ENCODE data around the gene NPPA. TPM values are rescaled to one million over a fixed set of nuclear protein-coding genes. Genes with fewer than 3 reads are reported as not detected.
A peak's percentile ranks its signal among the peaks of the same experiment; 100 is the strongest.

Gene NPPA
- polyA plus RNA-seq (2012; rRNA removed): not detected in 2 replicates
- polyA plus RNA-seq (2012; cell fraction: cytosol; rRNA removed): 0.04 TPM in 1 of 2 replicates, not detected in the other
- not detected in 2 replicates for polyA plus RNA-seq (2012; cell fraction: nucleus; rRNA removed)

DNA sequence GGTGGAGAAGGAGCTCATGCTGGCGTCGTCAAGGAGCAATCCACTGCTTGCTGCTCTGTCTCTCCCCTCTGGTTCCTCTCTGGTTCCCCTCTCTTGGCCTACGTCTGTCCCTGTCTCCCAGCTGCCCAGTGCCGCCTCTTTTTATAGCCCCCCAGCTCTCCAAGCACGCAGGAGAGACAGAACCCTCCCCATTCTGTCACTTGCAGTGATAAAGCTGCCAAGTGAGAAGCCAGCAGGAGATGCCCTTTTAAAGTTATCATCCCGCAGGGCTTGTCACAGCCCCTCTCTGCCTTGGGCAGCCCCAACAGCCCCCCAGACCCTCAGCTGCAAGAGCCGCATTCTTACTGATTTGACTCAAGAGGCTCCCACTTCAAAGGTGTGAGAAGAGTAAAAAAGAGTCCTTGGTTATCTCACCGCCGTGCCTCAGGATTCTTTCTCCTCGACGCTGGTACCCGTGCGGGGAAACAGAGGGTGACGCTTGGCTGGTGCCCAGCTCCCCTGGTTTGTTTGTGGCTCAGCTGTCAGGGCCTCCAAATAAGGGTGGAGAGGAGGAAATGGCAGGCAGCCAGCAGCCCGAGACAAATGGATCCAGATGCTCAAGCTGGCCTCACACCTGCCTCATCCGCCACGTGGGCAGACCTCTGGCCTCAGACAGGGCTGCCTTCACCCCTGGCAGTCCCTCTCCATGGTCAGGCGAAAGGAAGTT is at the start of gene NPPA:
TSS of gene NPPA (minus strand) at position 117 of the 706 bp plus-strand sequence. CDS start at position 18, 99 bp downstream.
- CTCF ChIA-PET: interaction anchor here (0.7 to 15.4 kb wide), 8 partner anchors 9 to 154 kb away, joined by 3 to 316 read pairs (median 4); no protein-coding TSS in a partner anchor
- Histone ChIP-seq H3K4me2 (no peak within 1 kb of the TSS), H3K27ac (ENCODE audit: low read depth in 2 of 2, low read length in 1 of 2) (peak within 1 kb of the TSS in 1 of 2 experiments; percentile 92; a peak in 2 of 4 replicates), H3K9me3 (no peaks in the 10 kb centered on the region), H3K4me3 (ENCODE audit: low read depth in 2 of 2, low read length in 1 of 2) (no peak within 1 kb of the TSS), H3K9ac (no peak within 1 kb of the TSS), H3F3A (replicated peaks; ENCODE audit: insufficient read depth) (no peaks in the 10 kb centered on the region), H3K9me2 (no peaks in the 10 kb centered on the region), H2AFZ (ENCODE audit: low read depth) (no peak within 1 kb of the TSS), H4K20me1 (ENCODE audit: insufficient read depth) (peaks cover 6% of the 10 kb centered on the region; the same call in 1 of the 2 replicates), H3K79me2 (ENCODE audit: insufficient read depth) (no peaks in the 10 kb centered on the region), H3K36me3 (replicated peaks in 1 of 2; ENCODE audit: control insufficient read depth in 1 of 2, insufficient read depth in 2 of 2, low read length in 1 of 2) (peaks cover 4 to 12% of the 10 kb centered on the region in 2 experiments), H3K4me1 (ENCODE audit: control insufficient read depth in 1 of 2, insufficient read depth in 2 of 2, low read depth in 1 of 2, low read length in 1 of 2) (peaks cover 0 to 32% of the 10 kb centered on the region in 2 experiments; a peak in 2 of 4 replicates), H3K27me3 (ENCODE audit: insufficient read depth) (no peaks in the 10 kb centered on the region)
- 61% methylated on average over 18 of the region's 18 CpGs for WGBS (ENCODE audit: low lambda C conversion rate)
- peak; percentile 91 for DNase-seq
- POLR2A ChIA-PET: interaction anchor here (1.4 to 4.0 kb wide), 3 partner anchors 15 to 61 kb away, joined by 4 to 29 read pairs (median 15); no protein-coding TSS in a partner anchor
- TF ChIP-seq MXI1 (IDR thresholded peaks at IDR 0.05; ENCODE audit: low read depth, low read length) (peak; percentile 89; the same call in 1 of the 2 replicates), TEAD4 (IDR thresholded peaks at IDR 0.05; ENCODE audit: borderline replicate concordance, insufficient read depth) (no peak), FOSL2 (IDR thresholded peaks at IDR 0.05; ENCODE audit: borderline replicate concordance, low read depth) (no peak), NFIC (IDR thresholded peaks at IDR 0.05; ENCODE audit: borderline replicate concordance) (no peak), RFX5 (IDR thresholded peaks at IDR 0.05; ENCODE audit: low read length) (no peak), RCOR1 (IDR thresholded peaks at IDR 0.05; ENCODE audit: low read length) (peak; percentile 65), ELF1 (IDR thresholded peaks at IDR 0.05) (no peak), RAD21 (IDR thresholded peaks at IDR 0.05; ENCODE audit: low read length) (0 out of 2 replicates have a peak, but pooled peaks have one; percentile 23), JUND (IDR thresholded peaks at IDR 0.05) (no peak), YY1 (IDR thresholded peaks at IDR 0.05; ENCODE audit: low read depth) (no peak), TCF12 (IDR thresholded peaks at IDR 0.05) (peak; percentile 21; the same call in 1 of the 2 replicates), NRF1 (IDR thresholded peaks at IDR 0.05; ENCODE audit: low read depth, low read length) (no peak), SMC3 (IDR thresholded peaks at IDR 0.05; ENCODE audit: low read depth, low read length) (no peak), EZH2phosphoT487 (IDR thresholded peaks at IDR 0.05; ENCODE audit: borderline replicate concordance, low read depth) (no peak), POLR2AphosphoS5 (IDR thresholded peaks at IDR 0.05; ENCODE audit: low read depth, low read length) (no peak), EP300 (IDR thresholded peaks at IDR 0.05; ENCODE audit: borderline replicate concordance in 1 of 2, low read depth in 1 of 2, low read length in 1 of 2) (peak in 1 of 2 experiments; percentile 64; a peak in 2 of 4 replicates), CHD2 (IDR thresholded peaks at IDR 0.05; ENCODE audit: low read length, partially characterized antibody) (peak; percentile 69), FOXJ3 (CRISPR knock-in tag; IDR thresholded peaks at IDR 0.05) (peak; percentile 72; the same call in 1 of the 2 replicates), RXRA (IDR thresholded peaks at IDR 0.05; ENCODE audit: borderline replicate concordance, low read depth) (no peak), GABPA (IDR thresholded peaks at IDR 0.05; ENCODE audit: low read depth) (no peak)
- TF ChIP-seq, protein P1, sequence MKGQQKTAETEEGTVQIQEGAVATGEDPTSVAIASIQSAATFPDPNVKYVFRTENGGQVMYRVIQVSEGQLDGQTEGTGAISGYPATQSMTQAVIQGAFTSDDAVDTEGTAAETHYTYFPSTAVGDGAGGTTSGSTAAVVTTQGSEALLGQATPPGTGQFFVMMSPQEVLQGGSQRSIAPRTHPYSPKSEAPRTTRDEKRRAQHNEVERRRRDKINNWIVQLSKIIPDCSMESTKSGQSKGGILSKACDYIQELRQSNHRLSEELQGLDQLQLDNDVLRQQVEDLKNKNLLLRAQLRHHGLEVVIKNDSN (IDR thresholded peaks at IDR 0.05; ENCODE audit: borderline replicate concordance, low read depth): 0 out of 2 replicates have a peak, but pooled peaks have one; percentile 13
- TF ChIP-seq, protein P2, sequence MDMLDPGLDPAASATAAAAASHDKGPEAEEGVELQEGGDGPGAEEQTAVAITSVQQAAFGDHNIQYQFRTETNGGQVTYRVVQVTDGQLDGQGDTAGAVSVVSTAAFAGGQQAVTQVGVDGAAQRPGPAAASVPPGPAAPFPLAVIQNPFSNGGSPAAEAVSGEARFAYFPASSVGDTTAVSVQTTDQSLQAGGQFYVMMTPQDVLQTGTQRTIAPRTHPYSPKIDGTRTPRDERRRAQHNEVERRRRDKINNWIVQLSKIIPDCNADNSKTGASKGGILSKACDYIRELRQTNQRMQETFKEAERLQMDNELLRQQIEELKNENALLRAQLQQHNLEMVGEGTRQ (IDR thresholded peaks at IDR 0.05; ENCODE audit: borderline replicate concordance, low read depth, low read length): peak; percentile 43; the same call in 1 of the 2 replicates
- TF ChIP-seq, protein P3, sequence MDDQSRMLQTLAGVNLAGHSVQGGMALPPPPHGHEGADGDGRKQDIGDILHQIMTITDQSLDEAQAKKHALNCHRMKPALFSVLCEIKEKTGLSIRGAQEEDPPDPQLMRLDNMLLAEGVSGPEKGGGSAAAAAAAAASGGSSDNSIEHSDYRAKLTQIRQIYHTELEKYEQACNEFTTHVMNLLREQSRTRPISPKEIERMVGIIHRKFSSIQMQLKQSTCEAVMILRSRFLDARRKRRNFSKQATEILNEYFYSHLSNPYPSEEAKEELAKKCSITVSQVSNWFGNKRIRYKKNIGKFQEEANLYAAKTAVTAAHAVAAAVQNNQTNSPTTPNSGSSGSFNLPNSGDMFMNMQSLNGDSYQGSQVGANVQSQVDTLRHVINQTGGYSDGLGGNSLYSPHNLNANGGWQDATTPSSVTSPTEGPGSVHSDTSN (IDR thresholded peaks at IDR 0.05): no peak
- TF ChIP-seq, protein P4, sequence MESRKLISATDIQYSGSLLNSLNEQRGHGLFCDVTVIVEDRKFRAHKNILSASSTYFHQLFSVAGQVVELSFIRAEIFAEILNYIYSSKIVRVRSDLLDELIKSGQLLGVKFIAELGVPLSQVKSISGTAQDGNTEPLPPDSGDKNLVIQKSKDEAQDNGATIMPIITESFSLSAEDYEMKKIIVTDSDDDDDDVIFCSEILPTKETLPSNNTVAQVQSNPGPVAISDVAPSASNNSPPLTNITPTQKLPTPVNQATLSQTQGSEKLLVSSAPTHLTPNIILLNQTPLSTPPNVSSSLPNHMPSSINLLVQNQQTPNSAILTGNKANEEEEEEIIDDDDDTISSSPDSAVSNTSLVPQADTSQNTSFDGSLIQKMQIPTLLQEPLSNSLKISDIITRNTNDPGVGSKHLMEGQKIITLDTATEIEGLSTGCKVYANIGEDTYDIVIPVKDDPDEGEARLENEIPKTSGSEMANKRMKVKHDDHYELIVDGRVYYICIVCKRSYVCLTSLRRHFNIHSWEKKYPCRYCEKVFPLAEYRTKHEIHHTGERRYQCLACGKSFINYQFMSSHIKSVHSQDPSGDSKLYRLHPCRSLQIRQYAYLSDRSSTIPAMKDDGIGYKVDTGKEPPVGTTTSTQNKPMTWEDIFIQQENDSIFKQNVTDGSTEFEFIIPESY (IDR thresholded peaks at IDR 0.05; ENCODE audit: borderline replicate concordance, low read depth): no peak
- TF ChIP-seq, protein P5, sequence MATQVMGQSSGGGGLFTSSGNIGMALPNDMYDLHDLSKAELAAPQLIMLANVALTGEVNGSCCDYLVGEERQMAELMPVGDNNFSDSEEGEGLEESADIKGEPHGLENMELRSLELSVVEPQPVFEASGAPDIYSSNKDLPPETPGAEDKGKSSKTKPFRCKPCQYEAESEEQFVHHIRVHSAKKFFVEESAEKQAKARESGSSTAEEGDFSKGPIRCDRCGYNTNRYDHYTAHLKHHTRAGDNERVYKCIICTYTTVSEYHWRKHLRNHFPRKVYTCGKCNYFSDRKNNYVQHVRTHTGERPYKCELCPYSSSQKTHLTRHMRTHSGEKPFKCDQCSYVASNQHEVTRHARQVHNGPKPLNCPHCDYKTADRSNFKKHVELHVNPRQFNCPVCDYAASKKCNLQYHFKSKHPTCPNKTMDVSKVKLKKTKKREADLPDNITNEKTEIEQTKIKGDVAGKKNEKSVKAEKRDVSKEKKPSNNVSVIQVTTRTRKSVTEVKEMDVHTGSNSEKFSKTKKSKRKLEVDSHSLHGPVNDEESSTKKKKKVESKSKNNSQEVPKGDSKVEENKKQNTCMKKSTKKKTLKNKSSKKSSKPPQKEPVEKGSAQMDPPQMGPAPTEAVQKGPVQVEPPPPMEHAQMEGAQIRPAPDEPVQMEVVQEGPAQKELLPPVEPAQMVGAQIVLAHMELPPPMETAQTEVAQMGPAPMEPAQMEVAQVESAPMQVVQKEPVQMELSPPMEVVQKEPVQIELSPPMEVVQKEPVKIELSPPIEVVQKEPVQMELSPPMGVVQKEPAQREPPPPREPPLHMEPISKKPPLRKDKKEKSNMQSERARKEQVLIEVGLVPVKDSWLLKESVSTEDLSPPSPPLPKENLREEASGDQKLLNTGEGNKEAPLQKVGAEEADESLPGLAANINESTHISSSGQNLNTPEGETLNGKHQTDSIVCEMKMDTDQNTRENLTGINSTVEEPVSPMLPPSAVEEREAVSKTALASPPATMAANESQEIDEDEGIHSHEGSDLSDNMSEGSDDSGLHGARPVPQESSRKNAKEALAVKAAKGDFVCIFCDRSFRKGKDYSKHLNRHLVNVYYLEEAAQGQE (IDR thresholded peaks at IDR 0.05; ENCODE audit: low read depth, low read length): no peak

Measured in SK-N-SH (cell line).